HUES48 (cell line): ENCODE data around the gene CTTN.

Experiments
- H3K27ac ChIP-seq: one replicate; pipeline ENCODE4 v1.7.0; 2013; ENCODE audit warnings: low read depth, low read length, inconsistent platforms
- H3K27me3 ChIP-seq: 2 replicates; pipeline ENCODE4 v1.6.1; 2013; ENCODE audit warnings: mild to moderate bottlenecking, low read length; ENCODE audit not compliant: control insufficient read depth, insufficient read depth
- H3K36me3 ChIP-seq: 2 replicates; pipeline ENCODE4 v1.6.1; 2013; ENCODE audit warnings: low read length; ENCODE audit not compliant: control insufficient read depth, insufficient read depth
- H3K4me1 ChIP-seq: 2 replicates; pipeline ENCODE4 v1.6.1; 2013; ENCODE audit warnings: mild to moderate bottlenecking, low read length; ENCODE audit not compliant: control insufficient read depth, insufficient read depth
- H3K4me3 ChIP-seq: 2 replicates; pipeline ENCODE4 v1.5.1; 2013; ENCODE audit warnings: mild to moderate bottlenecking, low read depth, low read length
- H3K9ac ChIP-seq: 2 replicates; pipeline ENCODE4 v1.6.1; 2013; ENCODE audit warnings: mild to moderate bottlenecking, low read depth, low read length, moderate library complexity
- H3K9me3 ChIP-seq: 2 replicates; pipeline ENCODE4 v1.6.1; 2013; ENCODE audit warnings: low read length; ENCODE audit not compliant: control insufficient read depth, insufficient read depth

CTTN gene

GRCh38 chr11:70468256-70469195 lies 70.2 kb downstream of the CTTN start:
- no peak overlapping the region for H3K4me3 ChIP-seq
- H3K27ac ChIP-seq = no peak overlapping the region
- H3K4me1 ChIP-seq = 0 out of 2 replicates have a peak, but pooled peaks cover 2% of the 10 kb centered on the region
- no peaks in the 10 kb centered on the region for H3K36me3 ChIP-seq
- H3K9ac ChIP-seq = no peak overlapping the region
- no peaks in the 10 kb centered on the region for H3K9me3 ChIP-seq
- H3K27me3 ChIP-seq = no peaks in the 10 kb centered on the region

- no peak overlapping the region for H3K4me3 ChIP-seq
- 0 out of 2 replicates have a peak, but pooled peaks cover 2% of the 10 kb centered on the region for H3K4me1 ChIP-seq
- no peak overlapping the region for H3K9ac ChIP-seq
- no peak overlapping the region for H3K27ac ChIP-seq
- no peaks in the 10 kb centered on the region for H3K36me3 ChIP-seq
- no peaks in the 10 kb centered on the region for H3K9me3 ChIP-seq
- H3K27me3 ChIP-seq = no peaks in the 10 kb centered on the region
Observed at GRCh38 chr11:70470127-70470526, 71.8 kb downstream of the CTTN start.

DNA sequence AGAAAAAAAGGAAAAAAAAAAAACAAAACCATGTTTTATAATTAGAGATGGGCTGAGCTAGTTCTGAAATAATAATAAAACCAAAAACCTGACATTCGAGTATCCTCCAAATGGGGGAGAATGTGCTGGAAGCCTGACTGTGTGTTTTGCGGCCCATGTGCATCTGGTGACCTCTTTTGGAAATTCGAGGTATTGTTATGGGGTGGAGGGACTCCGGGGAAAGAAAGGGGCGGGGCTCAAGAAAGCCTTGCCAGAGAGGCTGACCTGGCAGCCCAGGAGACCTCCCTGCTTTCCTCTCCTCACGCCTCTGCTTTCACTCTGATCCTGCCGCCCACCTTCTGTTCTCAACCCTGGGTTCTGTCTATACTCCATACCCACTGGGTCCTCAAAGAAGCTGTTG lies 72.9 kb downstream of the CTTN start:
- Histone ChIP-seq H3K27ac (no peak overlapping the region), H3K4me3 (no peak overlapping the region), H3K4me1 (0 out of 2 replicates have a peak, but pooled peaks cover 2% of the 10 kb centered on the region), H3K9ac (no peak overlapping the region), H3K9me3 (no peaks in the 10 kb centered on the region), H3K27me3 (no peaks in the 10 kb centered on the region), H3K36me3 (no peaks in the 10 kb centered on the region)

DNA sequence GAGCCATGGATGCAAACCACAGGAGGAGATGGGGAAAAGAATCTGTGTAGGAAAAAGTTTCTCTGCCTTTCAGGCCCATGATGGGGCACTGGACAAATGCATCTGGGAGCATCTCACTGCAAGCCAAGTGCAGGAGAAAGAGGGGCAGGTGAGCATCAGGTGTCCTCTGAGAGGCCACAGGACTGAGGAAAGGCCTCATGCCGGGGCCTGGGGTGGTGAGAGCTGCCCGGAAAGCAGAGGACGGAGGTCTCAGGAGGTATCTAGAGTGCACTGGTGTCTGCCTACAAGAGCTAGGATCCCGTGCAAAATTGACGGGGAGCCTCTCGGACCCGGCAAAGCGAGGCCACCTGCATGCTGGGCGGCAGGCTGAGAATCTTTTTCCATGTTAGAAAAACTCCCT lies 73.9 kb downstream of the CTTN start:
- H3K9ac ChIP-seq = no peak overlapping the region
- H3K4me3 ChIP-seq = no peak overlapping the region
- no peaks in the 10 kb centered on the region for H3K9me3 ChIP-seq
- no peaks in the 10 kb centered on the region for H3K36me3 ChIP-seq
- H3K27me3 ChIP-seq = no peaks in the 10 kb centered on the region
- H3K27ac ChIP-seq = no peak overlapping the region
- H3K4me1 ChIP-seq = 0 out of 2 replicates have a peak, but pooled peaks cover 2% of the 10 kb centered on the region

GRCh38 chr11:70473186-70473872 lies 75.0 kb downstream of the CTTN start:
- Histone ChIP-seq H3K27ac (no peak overlapping the region), H3K9me3 (no peaks in the 10 kb centered on the region), H3K9ac (no peak overlapping the region), H3K4me3 (no peak overlapping the region), H3K4me1 (0 out of 2 replicates have a peak, but pooled peaks cover 2% of the 10 kb centered on the region), H3K36me3 (no peaks in the 10 kb centered on the region), H3K27me3 (no peaks in the 10 kb centered on the region)

- Histone ChIP-seq H3K36me3 (no peaks in the 10 kb centered on the region), H3K9me3 (no peaks in the 10 kb centered on the region), H3K4me1 (0 out of 2 replicates have a peak, but pooled peaks cover 2% of the 10 kb centered on the region), H3K9ac (no peak overlapping the region), H3K4me3 (no peak overlapping the region), H3K27ac (no peak overlapping the region), H3K27me3 (no peaks in the 10 kb centered on the region)
Observed at GRCh38 chr11:70473873-70474690, 75.8 kb downstream of the CTTN start.

GRCh38 chr11:70474710-70475109 lies 76.4 kb downstream of the CTTN start:
- Histone ChIP-seq H3K4me3 (no peak overlapping the region), H3K9ac (no peak overlapping the region), H3K27me3 (no peaks in the 10 kb centered on the region), H3K4me1 (0 out of 2 replicates have a peak, but pooled peaks cover 2% of the 10 kb centered on the region), H3K36me3 (no peaks in the 10 kb centered on the region), H3K9me3 (no peaks in the 10 kb centered on the region), H3K27ac (no peak overlapping the region)

- no peak overlapping the region for H3K9ac ChIP-seq
- no peaks in the 10 kb centered on the region for H3K4me1 ChIP-seq
- no peak overlapping the region for H3K27ac ChIP-seq
- H3K27me3 ChIP-seq = no peaks in the 10 kb centered on the region
- H3K9me3 ChIP-seq = no peaks in the 10 kb centered on the region
- H3K36me3 ChIP-seq = no peaks in the 10 kb centered on the region
- H3K4me3 ChIP-seq = no peak overlapping the region
Observed at GRCh38 chr11:70476669-70477068, 78.3 kb downstream of the CTTN start.

DNA sequence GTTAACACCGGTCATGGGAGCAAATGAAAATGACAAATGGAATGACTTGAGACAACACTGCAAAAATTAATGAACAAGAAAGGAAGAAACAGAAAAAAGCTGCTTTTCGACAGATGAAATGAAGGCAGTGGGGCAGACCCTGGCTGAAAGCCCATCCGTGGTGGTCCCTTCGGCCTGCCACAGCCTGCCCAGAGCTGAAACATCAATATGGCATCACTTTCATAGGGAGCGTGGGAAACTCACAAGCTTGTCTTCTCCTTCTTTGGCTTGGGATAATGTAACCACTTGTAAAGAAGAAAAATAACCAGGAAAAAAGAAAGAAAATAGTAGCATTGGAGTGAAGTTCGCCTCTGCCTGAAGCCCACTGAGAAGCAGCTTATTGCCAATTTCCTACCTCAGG lies 78.8 kb downstream of the CTTN start:
- Histone ChIP-seq H3K4me1 (no peaks in the 10 kb centered on the region), H3K27me3 (no peaks in the 10 kb centered on the region), H3K9me3 (no peaks in the 10 kb centered on the region), H3K4me3 (no peak overlapping the region), H3K36me3 (0 out of 2 replicates have a peak, but pooled peaks cover 3% of the 10 kb centered on the region), H3K9ac (no peak overlapping the region), H3K27ac (no peak overlapping the region)

GRCh38 chr11:70477609-70478008 lies 79.3 kb downstream of the CTTN start:
- Histone ChIP-seq H3K4me3 (no peak overlapping the region), H3K9ac (no peak overlapping the region), H3K36me3 (0 out of 2 replicates have a peak, but pooled peaks cover 5% of the 10 kb centered on the region), H3K4me1 (no peaks in the 10 kb centered on the region), H3K27me3 (no peaks in the 10 kb centered on the region), H3K9me3 (no peaks in the 10 kb centered on the region), H3K27ac (no peak overlapping the region)
